Measurements from ENCODE around the gene CD82.

The CD82 gene

DNA sequence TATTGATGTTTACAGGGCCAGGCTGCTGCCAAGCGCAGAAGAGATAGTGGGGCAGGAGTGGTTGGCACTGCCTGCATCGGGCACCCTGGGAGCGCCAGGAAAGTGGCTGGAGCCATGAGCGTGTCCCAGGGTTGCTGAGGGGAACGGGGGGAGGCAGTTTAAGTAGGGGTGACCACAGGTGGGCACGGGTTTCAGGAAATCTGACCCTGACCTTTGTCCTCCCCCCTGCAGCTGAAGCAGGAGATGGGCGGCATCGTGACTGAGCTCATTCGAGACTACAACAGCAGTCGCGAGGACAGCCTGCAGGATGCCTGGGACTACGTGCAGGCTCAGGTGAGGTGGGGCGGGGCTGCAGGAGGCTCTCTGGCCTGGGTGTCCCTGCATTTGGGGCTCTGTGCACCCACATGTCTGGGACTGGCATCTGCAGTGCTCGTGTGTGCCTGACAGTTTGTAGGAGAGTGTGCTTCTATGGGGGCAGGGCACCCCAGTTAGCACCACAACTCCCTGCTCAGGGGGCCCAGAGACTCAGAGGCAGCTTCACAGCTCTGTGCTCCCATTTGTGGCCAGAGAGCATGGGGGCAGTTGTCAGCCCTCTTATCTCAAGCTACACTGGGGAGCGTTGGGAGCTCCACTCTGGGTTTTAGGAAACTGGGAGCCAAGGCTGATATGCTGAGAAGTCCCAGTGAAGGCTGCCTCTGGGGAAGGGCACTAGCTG lies 49.7 kb downstream of the CD82 start:
- Mint-ChIP-seq H3K4me1 (ENCODE audit: low read depth) (peaks cover 50% of the 10 kb centered on the region), H3K36me3 (ENCODE audit: low read depth) (peaks cover 89% of the 10 kb centered on the region), H3K4me3 (no peak overlapping the region), H3K9me3 (no peaks in the 10 kb centered on the region), H3K27ac (peak overlapping the region; percentile 79), H3K27me3 (no peaks in the 10 kb centered on the region)
- DNase-seq, result no peak

DNA sequence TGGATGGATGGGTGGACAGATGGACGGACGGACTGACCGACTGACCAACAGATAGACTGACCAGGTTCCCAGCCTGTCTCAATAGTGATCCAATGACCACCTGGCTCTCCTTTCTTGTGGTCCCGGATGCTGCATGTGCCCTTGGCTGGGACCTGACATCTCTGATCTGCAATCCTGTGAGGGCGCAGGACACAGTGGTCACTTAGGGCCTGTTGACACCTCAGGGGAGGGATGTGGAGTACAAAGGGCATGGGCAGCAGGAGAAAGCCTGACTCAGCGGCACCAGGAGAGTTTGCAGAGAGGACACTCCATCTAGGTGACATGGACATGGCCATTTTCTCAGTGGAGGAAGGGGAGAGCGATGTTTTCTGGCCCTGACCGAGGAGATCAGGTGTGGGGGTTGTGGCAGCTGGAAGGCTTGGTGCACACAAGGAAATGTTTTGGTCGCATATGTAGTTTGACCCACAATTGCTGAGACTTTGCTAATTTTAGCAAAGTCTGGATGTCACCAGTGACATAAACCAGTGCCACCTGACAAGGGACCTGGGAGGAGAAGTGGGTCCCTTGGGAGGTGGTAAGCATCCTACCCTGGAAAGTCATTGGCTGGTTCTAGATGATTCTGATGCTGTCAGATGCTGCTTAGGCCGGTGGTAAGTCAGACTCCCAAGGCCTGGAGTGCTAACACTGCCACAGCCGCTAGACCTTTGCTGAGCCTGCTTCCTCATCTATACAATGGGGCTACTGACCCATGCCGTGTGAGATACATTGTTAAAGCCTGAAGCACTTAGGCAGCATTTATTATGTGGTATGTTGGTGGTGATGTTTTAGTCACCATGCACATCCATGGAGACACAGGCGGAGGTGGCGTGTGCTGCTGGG lies 50.7 kb downstream of the CD82 start:
- Mint-ChIP-seq H3K27me3 (no peaks in the 10 kb centered on the region), H3K9me3 (no peaks in the 10 kb centered on the region), H3K36me3 (ENCODE audit: low read depth) (peaks cover 89% of the 10 kb centered on the region), H3K4me3 (no peak overlapping the region), H3K27ac (peak overlapping the region; percentile 31), H3K4me1 (ENCODE audit: low read depth) (peaks cover 45% of the 10 kb centered on the region)
- DNase-seq, result peak; percentile 16

DNA sequence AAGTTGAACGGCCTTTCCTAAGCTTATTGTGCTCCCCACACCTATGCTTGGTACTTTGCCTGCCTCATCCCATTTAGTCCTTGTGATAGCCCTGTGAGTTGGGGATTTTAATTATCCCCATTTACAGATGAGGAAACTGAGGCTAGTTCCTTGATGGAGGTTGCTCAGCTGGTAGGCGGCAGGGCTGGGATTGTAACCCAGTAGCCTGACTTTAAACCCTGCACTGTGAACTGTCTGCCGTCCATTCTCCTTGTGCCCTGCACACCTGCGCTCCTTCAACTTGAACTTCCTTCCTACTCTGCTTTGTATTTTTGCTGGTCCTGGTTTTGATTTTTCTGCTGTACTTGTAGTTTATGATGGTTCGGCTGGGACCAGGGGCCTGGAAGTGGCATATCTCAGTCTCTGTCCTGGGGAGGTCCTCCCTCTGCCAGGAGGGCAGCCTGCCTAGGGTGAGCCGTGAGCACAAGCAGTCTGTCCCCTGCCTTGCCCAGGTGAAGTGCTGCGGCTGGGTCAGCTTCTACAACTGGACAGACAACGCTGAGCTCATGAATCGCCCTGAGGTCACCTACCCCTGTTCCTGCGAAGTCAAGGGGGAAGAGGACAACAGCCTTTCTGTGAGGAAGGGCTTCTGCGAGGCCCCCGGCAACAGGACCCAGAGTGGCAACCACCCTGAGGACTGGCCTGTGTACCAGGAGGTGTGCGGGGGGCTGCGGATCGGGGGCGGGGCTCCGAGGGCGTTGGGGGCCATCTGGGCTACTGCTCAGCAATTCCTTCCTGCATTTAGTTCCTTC lies 52.4 kb downstream of the CD82 start:
- Mint-ChIP-seq H3K4me3 (no peak overlapping the region), H3K36me3 (ENCODE audit: low read depth) (peaks cover 94% of the 10 kb centered on the region), H3K4me1 (ENCODE audit: low read depth) (peaks cover 44% of the 10 kb centered on the region), H3K9me3 (no peaks in the 10 kb centered on the region), H3K27me3 (no peaks in the 10 kb centered on the region), H3K27ac (no peak overlapping the region)
- peak; percentile 15 for DNase-seq

DNA sequence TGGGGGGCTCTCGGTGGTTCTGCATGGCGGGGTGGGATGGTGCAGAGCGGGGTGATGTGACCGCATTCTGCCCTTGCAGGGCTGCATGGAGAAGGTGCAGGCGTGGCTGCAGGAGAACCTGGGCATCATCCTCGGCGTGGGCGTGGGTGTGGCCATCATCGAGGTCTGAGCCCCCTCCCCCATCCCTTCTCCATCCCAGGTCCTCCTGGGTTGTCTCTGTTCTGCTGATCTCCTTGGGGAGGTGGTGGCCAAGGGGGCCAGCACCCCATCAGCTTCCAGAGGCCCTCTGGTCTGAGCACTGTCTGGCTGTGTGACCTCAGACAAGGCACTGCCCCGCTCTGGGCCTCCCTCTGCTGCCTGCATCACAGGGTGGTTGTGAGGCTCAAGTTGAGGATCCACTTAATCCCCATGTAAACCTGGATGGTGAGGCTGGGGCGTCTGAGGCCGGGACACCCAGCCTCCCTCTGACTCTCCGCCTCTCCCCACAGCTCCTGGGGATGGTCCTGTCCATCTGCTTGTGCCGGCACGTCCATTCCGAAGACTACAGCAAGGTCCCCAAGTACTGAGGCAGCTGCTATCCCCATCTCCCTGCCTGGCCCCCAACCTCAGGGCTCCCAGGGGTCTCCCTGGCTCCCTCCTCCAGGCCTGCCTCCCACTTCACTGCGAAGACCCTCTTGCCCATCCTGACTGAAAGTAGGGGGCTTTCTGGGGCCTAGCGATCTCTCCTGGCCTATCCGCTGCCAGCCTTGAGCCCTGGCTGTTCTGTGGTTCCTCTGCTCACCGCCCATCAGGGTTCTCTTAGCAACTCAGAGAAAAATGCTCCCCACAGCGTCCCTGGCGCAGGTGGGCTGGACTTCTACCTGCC lies 53.3 kb downstream of the CD82 start:
- H3K36me3 Mint-ChIP-seq (ENCODE audit: low read depth), result peaks cover 85% of the 10 kb centered on the region
- no peak overlapping the region for H3K4me3 Mint-ChIP-seq
- DNase-seq, result peak; percentile 20
- no peaks in the 10 kb centered on the region for H3K27me3 Mint-ChIP-seq
- H3K4me1 Mint-ChIP-seq (ENCODE audit: low read depth), result peaks cover 44% of the 10 kb centered on the region
- H3K27ac Mint-ChIP-seq, result no peak overlapping the region
- no peaks in the 10 kb centered on the region for H3K9me3 Mint-ChIP-seq

DNA sequence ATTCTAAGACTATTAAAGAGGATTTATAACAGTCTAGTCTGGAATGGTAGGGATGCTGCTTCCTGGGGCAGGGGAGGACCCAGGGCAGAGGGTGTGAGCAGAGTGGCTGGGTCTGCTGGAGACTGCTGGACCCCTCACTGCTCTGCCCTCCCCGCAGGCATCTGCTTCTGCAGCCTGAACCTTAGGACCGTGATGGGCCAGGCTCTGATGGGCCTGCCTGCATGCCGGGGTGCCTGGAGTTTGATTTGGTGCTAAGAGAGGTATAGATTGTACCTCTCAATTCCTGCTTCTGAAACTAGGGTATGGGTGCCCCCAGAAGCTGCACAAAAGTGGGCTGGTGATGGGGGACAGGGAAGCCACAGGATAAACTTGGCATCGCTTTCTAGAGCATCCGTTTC lies 54.9 kb downstream of the CD82 start:
- Mint-ChIP-seq H3K9me3 (no peaks in the 10 kb centered on the region), H3K4me3 (no peak overlapping the region), H3K4me1 (ENCODE audit: low read depth) (peaks cover 38% of the 10 kb centered on the region), H3K36me3 (ENCODE audit: low read depth) (peaks cover 70% of the 10 kb centered on the region), H3K27me3 (no peaks in the 10 kb centered on the region), H3K27ac (no peak overlapping the region)
- no peak for DNase-seq

DNA sequence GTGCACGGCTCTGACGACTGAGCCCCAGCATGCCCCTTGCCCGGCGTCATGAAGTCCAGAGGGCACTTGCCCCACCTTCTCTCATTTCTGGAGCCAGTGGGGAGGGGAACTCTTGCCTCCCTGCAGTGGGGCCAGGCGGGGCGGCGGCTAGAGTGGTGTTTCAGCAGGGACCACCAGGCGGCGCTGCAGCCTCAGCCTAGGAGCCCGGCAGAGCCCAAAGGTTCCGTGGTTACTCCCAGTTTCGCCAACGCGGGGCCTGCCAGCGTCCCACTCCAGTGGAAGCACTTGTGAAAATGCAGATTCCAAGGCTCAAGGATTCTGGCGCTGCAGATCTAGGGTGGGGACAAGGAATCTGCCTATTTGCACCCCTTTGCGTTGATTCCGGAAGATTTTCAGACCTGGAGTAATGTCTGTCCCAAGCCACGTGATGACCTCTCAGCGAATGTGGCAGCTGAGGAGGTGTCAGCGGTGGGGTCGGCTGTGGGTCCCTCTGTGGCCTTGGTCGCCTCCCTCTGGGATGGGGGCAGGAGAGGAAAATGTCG lies 55.7 kb downstream of the CD82 start:
- Mint-ChIP-seq H3K9me3 (no peaks in the 10 kb centered on the region), H3K27ac (no peak overlapping the region), H3K27me3 (no peaks in the 10 kb centered on the region), H3K4me1 (ENCODE audit: low read depth) (peaks cover 33% of the 10 kb centered on the region), H3K4me3 (no peak overlapping the region), H3K36me3 (ENCODE audit: low read depth) (peaks cover 61% of the 10 kb centered on the region)
- peak; percentile 78 for DNase-seq

DNA sequence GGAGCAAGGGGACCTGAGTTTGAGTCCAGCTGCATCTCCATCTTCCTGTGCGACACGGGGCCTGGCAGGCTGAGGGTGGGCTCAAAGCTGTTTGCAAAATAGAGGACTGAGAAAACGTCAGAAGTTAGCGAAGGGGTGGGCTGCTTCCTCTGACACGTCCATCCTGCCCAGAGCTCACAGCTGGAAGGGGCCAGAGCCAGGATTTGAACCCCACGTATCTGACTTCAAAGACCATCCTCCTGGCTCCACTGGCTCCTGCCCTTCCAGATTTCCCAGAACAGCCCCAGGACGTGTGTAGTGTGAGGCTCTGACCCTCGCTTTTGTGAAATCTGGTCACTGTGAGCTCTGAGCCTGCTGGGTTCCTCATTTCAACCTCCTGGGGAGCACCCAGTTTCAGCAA lies 56.3 kb downstream of the CD82 start:
- H3K36me3 Mint-ChIP-seq (ENCODE audit: low read depth), result peaks cover 55% of the 10 kb centered on the region
- H3K27ac Mint-ChIP-seq, result peak overlapping the region; percentile 71
- peaks cover 33% of the 10 kb centered on the region for H3K4me1 Mint-ChIP-seq (ENCODE audit: low read depth)
- H3K9me3 Mint-ChIP-seq, result peaks cover 3% of the 10 kb centered on the region
- no peaks in the 10 kb centered on the region for H3K27me3 Mint-ChIP-seq
- no peak overlapping the region for H3K4me3 Mint-ChIP-seq
- peak; percentile 30 for DNase-seq

DNA sequence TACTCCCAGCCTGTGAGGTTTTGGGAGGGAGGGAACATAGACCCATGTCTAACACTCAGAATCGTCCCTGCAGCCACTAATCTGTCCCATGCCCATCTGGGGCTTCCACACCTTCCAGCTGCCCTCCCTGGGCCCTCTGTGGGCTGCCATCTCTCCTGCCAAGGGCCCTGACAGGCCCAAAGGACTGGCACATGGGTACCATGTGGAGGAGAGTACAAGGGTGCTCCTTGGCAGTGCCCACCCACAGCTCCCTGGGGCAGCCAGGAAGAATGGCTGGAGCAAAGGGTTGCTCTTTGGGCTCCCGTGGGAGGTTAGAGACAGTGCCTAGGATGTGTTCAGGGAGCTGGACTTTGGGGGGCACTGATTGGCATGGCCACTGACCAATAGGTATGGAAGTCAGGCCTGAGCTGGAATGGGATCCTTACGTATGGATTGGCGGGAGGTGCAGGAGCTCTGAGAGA lies 56.8 kb downstream of the CD82 start:
- Mint-ChIP-seq H3K4me1 (ENCODE audit: low read depth) (peaks cover 33% of the 10 kb centered on the region), H3K9me3 (peaks cover 3% of the 10 kb centered on the region), H3K4me3 (no peak overlapping the region), H3K27me3 (no peaks in the 10 kb centered on the region), H3K36me3 (ENCODE audit: low read depth) (peaks cover 51% of the 10 kb centered on the region), H3K27ac (peak overlapping the region; percentile 71)
- peak; percentile 31 for DNase-seq

DNA sequence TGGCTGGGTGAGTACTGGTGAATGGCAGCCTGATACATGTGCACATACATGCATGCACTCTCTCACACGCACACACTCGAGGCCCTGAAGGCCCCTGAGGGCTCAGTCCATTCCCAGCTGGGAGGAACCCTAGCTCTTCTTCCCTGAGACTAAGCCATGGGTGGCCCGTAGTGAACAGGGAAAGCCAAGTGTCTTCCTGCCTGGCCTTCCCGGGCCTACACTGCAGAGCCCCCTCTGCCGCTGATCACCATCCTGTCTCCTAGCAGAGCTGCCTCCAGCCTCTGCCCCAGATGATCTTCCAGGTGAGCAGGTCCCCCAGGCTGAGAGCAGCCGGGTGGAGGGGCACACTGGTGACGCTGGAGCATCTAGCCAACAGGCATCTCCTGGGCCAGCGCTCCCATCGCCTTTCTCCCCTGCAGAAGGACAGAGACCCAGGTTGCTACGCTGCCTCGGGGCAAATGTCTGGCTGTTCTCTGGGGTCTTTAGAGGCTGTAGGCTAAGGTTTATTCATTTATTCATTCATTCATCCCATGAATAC lies 57.3 kb downstream of the CD82 start:
- peak; percentile 33 for DNase-seq
- peak overlapping the region; percentile 58 for H3K27ac Mint-ChIP-seq
- H3K27me3 Mint-ChIP-seq, result no peaks in the 10 kb centered on the region
- no peak overlapping the region for H3K4me3 Mint-ChIP-seq
- peaks cover 47% of the 10 kb centered on the region for H3K36me3 Mint-ChIP-seq (ENCODE audit: low read depth)
- H3K4me1 Mint-ChIP-seq (ENCODE audit: low read depth), result peaks cover 33% of the 10 kb centered on the region
- peaks cover 3% of the 10 kb centered on the region for H3K9me3 Mint-ChIP-seq

DNA sequence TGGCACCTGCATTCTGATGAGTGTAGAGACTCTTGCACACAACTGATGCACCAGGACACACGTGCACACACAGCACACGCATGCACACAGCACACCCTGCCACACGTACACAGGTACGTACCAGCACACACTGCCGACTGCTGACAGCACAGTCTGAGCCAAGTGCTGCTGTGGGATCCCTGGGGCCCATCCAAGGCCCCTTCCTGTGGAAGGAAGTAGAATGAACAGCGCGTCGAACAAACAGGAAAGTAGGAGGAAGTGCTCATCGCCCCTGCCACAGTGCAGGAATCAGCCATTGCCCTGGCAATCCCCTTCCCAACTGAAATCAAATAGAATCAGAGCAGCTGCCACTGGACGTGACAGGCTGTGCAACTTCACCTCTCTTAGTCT lies 57.9 kb downstream of the CD82 start:
- no peak overlapping the region for H3K4me3 Mint-ChIP-seq
- H3K27ac Mint-ChIP-seq, result peak overlapping the region; percentile 58
- peaks cover 33% of the 10 kb centered on the region for H3K4me1 Mint-ChIP-seq (ENCODE audit: low read depth)
- H3K27me3 Mint-ChIP-seq, result no peaks in the 10 kb centered on the region
- DNase-seq, result peak; percentile 35
- peaks cover 41% of the 10 kb centered on the region for H3K36me3 Mint-ChIP-seq (ENCODE audit: low read depth)
- H3K9me3 Mint-ChIP-seq, result peaks cover 3% of the 10 kb centered on the region

DNA sequence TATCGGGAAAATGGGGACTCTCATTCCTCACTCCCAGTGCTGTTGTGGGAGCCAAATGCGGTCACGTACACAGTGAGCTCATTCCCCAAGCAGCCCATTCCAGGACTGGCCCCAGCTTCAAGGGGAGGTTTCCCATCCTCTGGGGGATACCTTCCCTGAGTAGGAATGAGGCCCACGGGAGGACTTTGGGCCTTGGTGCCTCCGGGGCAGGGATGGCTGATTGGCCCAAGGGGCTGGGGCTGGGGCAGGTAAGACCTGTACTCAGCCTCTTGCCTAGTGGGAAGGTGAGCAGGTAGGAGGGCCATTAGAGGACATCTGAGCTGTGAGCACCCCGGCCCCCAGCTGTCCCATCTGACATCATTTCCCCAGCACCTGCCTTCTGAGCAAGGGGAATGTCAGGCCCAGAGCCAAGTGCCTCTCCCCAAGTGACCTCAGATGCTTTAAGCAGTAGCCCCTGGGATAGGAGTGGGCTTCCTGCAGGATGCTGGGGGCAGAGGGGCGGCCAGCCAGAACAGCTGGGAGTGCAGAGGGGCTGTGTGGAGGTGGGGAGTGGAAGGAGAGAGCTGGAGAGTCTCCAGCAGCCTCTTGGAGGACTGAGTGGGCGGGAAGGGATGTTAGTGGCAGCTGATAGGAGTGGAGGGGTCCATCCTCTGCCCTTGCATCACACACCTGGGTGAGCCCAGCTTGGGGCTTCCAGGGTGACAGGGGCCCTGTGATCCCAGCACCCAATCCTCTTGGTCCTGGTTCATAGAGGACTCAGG lies 58.4 kb downstream of the CD82 start:
- DNase-seq, result peak; percentile 38
- peaks cover 33% of the 10 kb centered on the region for H3K4me1 Mint-ChIP-seq (ENCODE audit: low read depth)
- H3K9me3 Mint-ChIP-seq, result peaks cover 3% of the 10 kb centered on the region
- peak overlapping the region; percentile 58 for H3K27ac Mint-ChIP-seq
- no peak overlapping the region for H3K4me3 Mint-ChIP-seq
- peaks cover 35% of the 10 kb centered on the region for H3K36me3 Mint-ChIP-seq (ENCODE audit: low read depth)
- no peaks in the 10 kb centered on the region for H3K27me3 Mint-ChIP-seq

DNA sequence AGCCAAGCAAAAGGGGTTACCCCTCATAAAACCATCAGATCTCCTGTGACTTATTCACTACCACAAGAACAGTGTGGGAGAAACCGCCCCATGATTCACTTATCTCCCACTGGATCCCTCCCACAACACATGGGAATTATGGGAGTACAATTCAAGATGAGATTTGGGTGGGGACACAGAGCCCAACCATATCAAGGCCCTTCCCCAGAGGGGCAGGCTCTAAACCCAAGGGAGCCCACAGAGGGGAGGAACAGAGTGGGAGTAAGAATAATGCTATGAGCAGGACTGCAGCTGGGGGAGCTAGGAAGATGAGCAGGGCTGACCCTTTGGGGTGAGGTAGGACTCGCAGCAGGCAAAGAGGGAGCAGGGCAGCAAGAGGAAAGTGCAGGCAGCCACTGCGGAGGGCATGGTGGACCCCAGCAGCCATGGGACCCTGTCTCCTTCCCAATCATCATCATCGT lies 59.3 kb downstream of the CD82 start:
- H3K27me3 Mint-ChIP-seq, result no peaks in the 10 kb centered on the region
- H3K4me3 Mint-ChIP-seq, result no peak overlapping the region
- peak overlapping the region; percentile 28 for H3K27ac Mint-ChIP-seq
- DNase-seq, result peak; percentile 34
- H3K4me1 Mint-ChIP-seq (ENCODE audit: low read depth), result peaks cover 33% of the 10 kb centered on the region
- peaks cover 3% of the 10 kb centered on the region for H3K9me3 Mint-ChIP-seq
- H3K36me3 Mint-ChIP-seq (ENCODE audit: low read depth), result peaks cover 29% of the 10 kb centered on the region

Measured in activated T-cell treated with anti-CD3 and anti-CD28 coated beads, Interleukin-2, amount 50 U/mL, for 24 hours (primary cell).